ENCODE results near the gene SH2D7.

The SH2D7 gene

DNA sequence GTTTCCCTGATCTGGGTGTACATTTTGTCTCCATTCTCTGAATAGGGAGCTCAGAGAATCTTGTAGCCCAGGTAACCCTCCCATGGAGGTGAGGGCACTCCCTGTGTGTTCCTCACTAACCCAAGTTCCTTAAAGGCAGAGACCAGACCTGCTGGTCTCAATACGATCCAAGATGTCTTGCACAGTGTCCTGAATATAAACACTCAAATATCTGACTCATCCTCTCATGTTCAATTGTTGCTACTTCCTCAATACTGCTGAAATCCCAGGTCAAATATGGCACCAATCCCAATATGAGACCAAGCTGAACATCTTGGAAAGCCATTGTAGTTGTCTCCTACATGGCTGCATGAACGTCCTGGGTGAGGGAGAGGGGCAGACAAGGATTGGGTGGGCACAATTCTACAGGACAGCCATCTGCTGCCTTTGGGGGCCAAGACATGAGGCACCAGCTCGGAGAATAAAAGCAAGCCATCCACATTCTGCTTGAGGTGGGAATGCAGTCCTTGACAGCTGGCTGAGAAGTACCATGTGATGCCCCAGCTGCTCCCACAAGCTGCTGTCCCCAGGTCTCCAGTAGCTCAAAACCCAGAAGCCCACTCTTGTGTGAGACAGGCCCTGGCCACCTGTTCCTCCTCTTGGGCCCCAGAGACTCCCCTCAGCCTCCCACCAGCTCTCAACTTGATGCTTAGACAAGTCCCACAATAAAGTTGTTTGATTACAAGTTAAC, 33.1 kb upstream of the SH2D7 start:
- H3K4me3 ChIP-seq (ENCODE audit: low read depth, low read length): no peak overlapping the region
- TF ChIP-seq, protein P1, sequence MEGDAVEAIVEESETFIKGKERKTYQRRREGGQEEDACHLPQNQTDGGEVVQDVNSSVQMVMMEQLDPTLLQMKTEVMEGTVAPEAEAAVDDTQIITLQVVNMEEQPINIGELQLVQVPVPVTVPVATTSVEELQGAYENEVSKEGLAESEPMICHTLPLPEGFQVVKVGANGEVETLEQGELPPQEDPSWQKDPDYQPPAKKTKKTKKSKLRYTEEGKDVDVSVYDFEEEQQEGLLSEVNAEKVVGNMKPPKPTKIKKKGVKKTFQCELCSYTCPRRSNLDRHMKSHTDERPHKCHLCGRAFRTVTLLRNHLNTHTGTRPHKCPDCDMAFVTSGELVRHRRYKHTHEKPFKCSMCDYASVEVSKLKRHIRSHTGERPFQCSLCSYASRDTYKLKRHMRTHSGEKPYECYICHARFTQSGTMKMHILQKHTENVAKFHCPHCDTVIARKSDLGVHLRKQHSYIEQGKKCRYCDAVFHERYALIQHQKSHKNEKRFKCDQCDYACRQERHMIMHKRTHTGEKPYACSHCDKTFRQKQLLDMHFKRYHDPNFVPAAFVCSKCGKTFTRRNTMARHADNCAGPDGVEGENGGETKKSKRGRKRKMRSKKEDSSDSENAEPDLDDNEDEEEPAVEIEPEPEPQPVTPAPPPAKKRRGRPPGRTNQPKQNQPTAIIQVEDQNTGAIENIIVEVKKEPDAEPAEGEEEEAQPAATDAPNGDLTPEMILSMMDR (IDR thresholded peaks at IDR 0.05; ENCODE audit: low read depth, low read length, missing control alignments): no peak
- no peak for DNase-seq (ENCODE audit: low read depth)
- in situ Hi-C loops (cut with HindIII; ENCODE audit: low sequenced_read_pairs): no loop called here

DNA sequence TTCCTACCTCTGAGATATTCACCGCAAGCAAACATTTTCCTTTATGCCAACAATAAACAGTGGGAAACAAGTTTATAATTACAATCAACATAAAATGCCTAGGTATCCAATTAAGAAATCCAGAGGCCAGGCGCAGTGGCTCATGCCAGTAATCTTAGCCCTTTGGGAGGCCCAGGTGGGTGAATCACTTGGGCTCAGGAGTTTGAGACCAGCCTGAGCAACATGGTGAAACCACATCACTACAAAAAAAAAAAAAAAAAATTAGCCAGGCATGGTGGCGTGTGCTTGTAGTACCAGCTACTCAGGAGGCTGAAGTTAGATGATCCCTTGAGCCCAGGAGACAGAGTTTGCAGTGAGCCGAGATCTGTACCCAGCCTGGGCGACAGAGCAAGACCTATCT, 32.1 kb upstream of the SH2D7 start:
- TF ChIP-seq, protein P1 (IDR thresholded peaks at IDR 0.05; ENCODE audit: low read depth, low read length, missing control alignments): no peak
- no peak for DNase-seq (ENCODE audit: low read depth)
- no peak overlapping the region for H3K4me3 ChIP-seq (ENCODE audit: low read depth, low read length)
- in situ Hi-C loops (cut with HindIII; ENCODE audit: low sequenced_read_pairs): no loop called here

DNA sequence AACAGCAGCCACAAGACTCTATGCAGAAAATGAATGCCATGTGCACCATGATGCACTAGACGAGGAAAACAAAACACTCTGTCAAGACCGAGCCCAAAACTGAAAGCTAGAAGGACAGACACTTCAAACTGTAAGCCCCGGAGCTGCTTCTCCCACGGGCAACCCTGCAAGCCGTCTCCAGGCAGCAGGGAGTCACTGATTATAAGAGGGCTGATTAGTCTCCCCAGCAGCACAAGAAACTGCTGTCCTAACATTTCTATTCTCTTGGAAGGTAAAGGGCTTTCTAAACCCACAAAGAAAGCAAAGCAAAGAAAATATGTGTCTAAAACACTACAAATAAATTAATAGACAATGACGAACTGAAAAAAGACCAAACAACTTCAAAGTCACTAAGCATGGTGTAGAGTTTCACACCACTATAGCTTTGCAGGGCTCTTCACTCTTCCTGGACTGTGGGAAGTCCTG, 30.4 kb upstream of the SH2D7 start:
- TF ChIP-seq, protein P1 (IDR thresholded peaks at IDR 0.05; ENCODE audit: low read depth, low read length, missing control alignments): no peak
- in situ Hi-C loops (cut with HindIII; ENCODE audit: low sequenced_read_pairs): no loop called here
- no peak overlapping the region for H3K4me3 ChIP-seq (ENCODE audit: low read depth, low read length)
- DNase-seq (ENCODE audit: low read depth): no peak

DNA sequence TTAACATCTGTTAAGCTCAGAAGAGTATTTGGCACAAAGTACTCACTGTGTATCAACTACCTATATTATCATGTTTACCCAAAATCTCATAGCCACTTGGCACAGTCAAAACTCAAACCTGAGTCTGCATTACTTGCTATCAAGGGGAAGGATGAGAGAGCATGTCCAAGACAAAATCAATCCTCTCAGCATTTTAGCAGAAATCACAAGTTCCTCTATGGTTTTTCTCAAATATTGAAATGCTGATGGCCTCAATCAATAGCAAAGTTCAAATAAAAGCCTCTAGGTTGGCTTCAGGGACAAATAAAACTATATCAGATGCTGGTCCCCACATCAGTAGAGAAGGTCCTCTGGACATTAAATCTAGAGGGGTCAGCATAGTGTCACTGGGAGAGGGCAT, 29.1 kb upstream of the SH2D7 start:
- no peak for DNase-seq (ENCODE audit: low read depth)
- TF ChIP-seq, protein P1 (IDR thresholded peaks at IDR 0.05; ENCODE audit: low read depth, low read length, missing control alignments): no peak
- in situ Hi-C loops (cut with HindIII; ENCODE audit: low sequenced_read_pairs): no loop called here
- no peak overlapping the region for H3K4me3 ChIP-seq (ENCODE audit: low read depth, low read length)

DNA sequence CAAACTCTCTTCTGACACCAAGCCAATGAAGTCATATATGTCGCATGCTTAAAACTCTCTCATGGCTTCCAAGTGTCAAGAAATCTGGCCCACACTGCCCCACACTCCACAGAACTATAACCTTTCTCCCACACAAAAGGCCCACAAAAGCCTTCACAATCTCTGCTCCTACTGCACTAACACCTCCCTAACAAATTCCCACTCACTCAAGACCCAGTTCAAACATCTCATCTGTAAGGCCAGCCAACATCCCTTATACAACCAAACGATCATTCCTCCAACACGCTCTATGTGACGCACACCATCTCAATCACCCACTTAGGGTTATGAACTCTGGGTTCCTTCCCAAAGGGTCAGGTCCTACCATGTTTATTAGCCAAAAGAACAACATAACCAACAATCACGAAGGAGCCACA, 28.4 kb upstream of the SH2D7 start:
- TF ChIP-seq, protein P1 (IDR thresholded peaks at IDR 0.05; ENCODE audit: low read depth, low read length, missing control alignments): no peak
- in situ Hi-C loops (cut with HindIII; ENCODE audit: low sequenced_read_pairs): no loop called here
- no peak for DNase-seq (ENCODE audit: low read depth)
- H3K4me3 ChIP-seq (ENCODE audit: low read depth, low read length): no peak overlapping the region

DNA sequence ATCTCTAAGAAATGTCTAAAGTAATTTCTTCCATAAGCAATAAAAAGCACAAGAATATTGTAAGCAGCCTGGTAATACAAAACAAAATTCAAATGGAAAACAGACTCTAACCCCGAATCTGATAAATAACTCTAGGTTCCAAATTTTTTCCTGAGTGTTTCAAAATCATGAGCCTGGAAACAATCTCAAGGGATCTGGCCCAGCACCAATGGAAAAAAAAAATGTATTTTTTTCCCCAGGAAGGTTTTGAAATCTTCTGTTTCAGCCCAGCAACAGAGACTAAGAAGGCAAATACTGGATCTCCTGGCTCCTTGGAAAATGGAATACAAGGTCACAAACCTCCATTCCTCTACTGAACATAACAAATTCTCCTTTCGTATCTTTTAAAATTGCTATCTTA, 27.8 kb upstream of the SH2D7 start:
- no peak overlapping the region for H3K4me3 ChIP-seq (ENCODE audit: low read depth, low read length)
- in situ Hi-C loops (cut with HindIII; ENCODE audit: low sequenced_read_pairs): no loop called here
- no peak for DNase-seq (ENCODE audit: low read depth)
- TF ChIP-seq, protein P1 (IDR thresholded peaks at IDR 0.05; ENCODE audit: low read depth, low read length, missing control alignments): no peak

Data from astrocyte of the cerebellum (primary cell).